Measurements from ENCODE around the gene SNUPN.
"Not testable (repeated sequence)": the region's sequence is repeated elsewhere in the genome, so short reads cannot be mapped to it uniquely, and the experiment has no call there.

SNUPN gene

GRCh38 chr15:75640483-75641178 is 15.1 kb upstream of the SNUPN start:
- peak overlapping the region; percentile 89 for H3K4me3 ChIP-seq (replicated peaks; ENCODE audit: low read depth, low read length)
- peak; percentile 66 for DNase-seq (ENCODE audit: low read depth)
- TF ChIP-seq CTCF (IDR thresholded peaks at IDR 0.05; ENCODE audit: low read length, missing control alignments): peak; percentile 28

- DNase-seq (ENCODE audit: low read depth): peak; percentile 97
- peak within 1 kb of the TSS; percentile 89 for H3K4me3 ChIP-seq (replicated peaks; ENCODE audit: low read depth, low read length)
- TF ChIP-seq CTCF (IDR thresholded peaks at IDR 0.05; ENCODE audit: low read length, missing control alignments): no peak
Measured at GRCh38 chr15:75639709-75640482, 14.4 kb upstream of the SNUPN start, which contains the start of gene IMP3. IMP3 (minus strand) TSS chr15:75640224; CDS start chr15:75640168, 56 bp downstream.

GRCh38 chr15:75639191-75639708 is 13.7 kb upstream of the SNUPN start:
- peak overlapping the region; percentile 89 for H3K4me3 ChIP-seq (replicated peaks; ENCODE audit: low read depth, low read length)
- peak; percentile 34 for DNase-seq (ENCODE audit: low read depth)
- no peak for TF ChIP-seq CTCF (IDR thresholded peaks at IDR 0.05; ENCODE audit: low read length, missing control alignments)

GRCh38 chr15:75637245-75638009 is 11.9 kb upstream of the SNUPN start:
- DNase-seq (ENCODE audit: low read depth): no peak
- peak overlapping the region; percentile 89 for H3K4me3 ChIP-seq (replicated peaks; ENCODE audit: low read depth, low read length)
- TF ChIP-seq CTCF (IDR thresholded peaks at IDR 0.05; ENCODE audit: low read length, missing control alignments): no peak

GRCh38 chr15:75636026-75636425 is 10.5 kb upstream of the SNUPN start:
- TF ChIP-seq CTCF (IDR thresholded peaks at IDR 0.05; ENCODE audit: low read length, missing control alignments): no peak
- H3K4me3 ChIP-seq (replicated peaks; ENCODE audit: low read depth, low read length): no peak overlapping the region
- no peak for DNase-seq (ENCODE audit: low read depth)

GRCh38 chr15:75633922-75634321 is 8.4 kb upstream of the SNUPN start:
- not testable (repeated sequence) for DNase-seq (ENCODE audit: low read depth); H3K4me3 ChIP-seq (replicated peaks; ENCODE audit: low read depth, low read length)

GRCh38 chr15:75631935-75632334 is 6.4 kb upstream of the SNUPN start:
- no peak overlapping the region for H3K4me3 ChIP-seq (replicated peaks; ENCODE audit: low read depth, low read length)
- no peak for TF ChIP-seq CTCF (IDR thresholded peaks at IDR 0.05; ENCODE audit: low read length, missing control alignments)
- no peak for DNase-seq (ENCODE audit: low read depth)

Data from fibroblast of pulmonary artery (primary cell).